Measurements from ENCODE around the gene C2CD4C. TPM values are rescaled to one million over a fixed set of nuclear protein-coding genes. Genes with fewer than 3 reads are reported as not detected.
"Not testable (repeated sequence)": the region's sequence is repeated elsewhere in the genome, so short reads cannot be mapped to it uniquely, and the experiment has no call there.

C2CD4C gene
- polyA plus RNA-seq, 1 donor from 2014 or later = 21.4 TPM

DNA sequence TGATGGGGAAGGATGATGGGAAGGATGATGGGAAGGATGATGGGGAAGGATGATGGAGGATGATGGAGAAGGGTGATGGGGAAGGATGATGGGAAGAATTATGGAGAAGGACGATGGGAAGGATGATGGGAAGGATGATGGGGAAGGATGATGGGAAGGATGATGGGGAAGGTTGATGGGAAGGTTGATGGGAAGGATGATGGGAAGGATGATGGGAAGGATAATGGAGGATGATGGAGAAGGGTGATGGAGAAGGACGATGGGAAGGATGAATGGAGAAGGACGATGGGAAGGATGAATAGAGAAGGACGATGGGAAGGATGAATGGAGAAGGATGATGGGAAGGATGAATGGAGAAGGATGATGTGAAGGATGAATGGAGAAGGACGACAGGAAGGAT, 13.5 kb downstream of the C2CD4C start:
- Histone ChIP-seq H4K20me1 (ENCODE audit: insufficient read depth) (no peaks in the 10 kb centered on the region), H3K4me3 (ENCODE audit: low read length) (no peak overlapping the region), H3K79me2 (replicated peaks; ENCODE audit: insufficient read depth, low read length) (no peaks in the 10 kb centered on the region), H3K9ac (ENCODE audit: low read length) (no peak overlapping the region), H3K27ac (ENCODE audit: low read length) (no peak overlapping the region), H3K36me3 (ENCODE audit: insufficient read depth, low read length) (no peaks in the 10 kb centered on the region), H3K27me3 (ENCODE audit: insufficient read depth, low read depth, low read length) (no peaks in the 10 kb centered on the region), H2AFZ (ENCODE audit: low read depth, low read length) (no peak overlapping the region), H3K9me2 (ENCODE audit: insufficient read depth, low read length) (no peaks in the 10 kb centered on the region), H3K4me2 (ENCODE audit: low read length) (no peak overlapping the region), H3K9me3 (ENCODE audit: low read length) (no peaks in the 10 kb centered on the region), H3F3A (ENCODE audit: insufficient read depth, low read length, poor library complexity, severe bottlenecking) (no peaks in the 10 kb centered on the region)
- TF ChIP-seq RAD21 (conservative IDR thresholded peaks at IDR 0.05) (no peak), SMC3 (conservative IDR thresholded peaks at IDR 0.05; ENCODE audit: poor library complexity) (no peak), TAF1 (IDR thresholded peaks at IDR 0.05; ENCODE audit: low read depth) (no peak), EP300 (conservative IDR thresholded peaks at IDR 0.05; ENCODE audit: poor library complexity, severe bottlenecking) (no peak), POLR2AphosphoS5 (IDR thresholded peaks at IDR 0.05) (no peak), EZH2 (IDR thresholded peaks at IDR 0.05; ENCODE audit: borderline replicate concordance, insufficient read depth, low read length, poor library complexity, severe bottlenecking) (no peak), MXI1 (conservative IDR thresholded peaks at IDR 0.05; ENCODE audit: poor library complexity, severe bottlenecking) (no peak)
- TF ChIP-seq, protein P1, sequence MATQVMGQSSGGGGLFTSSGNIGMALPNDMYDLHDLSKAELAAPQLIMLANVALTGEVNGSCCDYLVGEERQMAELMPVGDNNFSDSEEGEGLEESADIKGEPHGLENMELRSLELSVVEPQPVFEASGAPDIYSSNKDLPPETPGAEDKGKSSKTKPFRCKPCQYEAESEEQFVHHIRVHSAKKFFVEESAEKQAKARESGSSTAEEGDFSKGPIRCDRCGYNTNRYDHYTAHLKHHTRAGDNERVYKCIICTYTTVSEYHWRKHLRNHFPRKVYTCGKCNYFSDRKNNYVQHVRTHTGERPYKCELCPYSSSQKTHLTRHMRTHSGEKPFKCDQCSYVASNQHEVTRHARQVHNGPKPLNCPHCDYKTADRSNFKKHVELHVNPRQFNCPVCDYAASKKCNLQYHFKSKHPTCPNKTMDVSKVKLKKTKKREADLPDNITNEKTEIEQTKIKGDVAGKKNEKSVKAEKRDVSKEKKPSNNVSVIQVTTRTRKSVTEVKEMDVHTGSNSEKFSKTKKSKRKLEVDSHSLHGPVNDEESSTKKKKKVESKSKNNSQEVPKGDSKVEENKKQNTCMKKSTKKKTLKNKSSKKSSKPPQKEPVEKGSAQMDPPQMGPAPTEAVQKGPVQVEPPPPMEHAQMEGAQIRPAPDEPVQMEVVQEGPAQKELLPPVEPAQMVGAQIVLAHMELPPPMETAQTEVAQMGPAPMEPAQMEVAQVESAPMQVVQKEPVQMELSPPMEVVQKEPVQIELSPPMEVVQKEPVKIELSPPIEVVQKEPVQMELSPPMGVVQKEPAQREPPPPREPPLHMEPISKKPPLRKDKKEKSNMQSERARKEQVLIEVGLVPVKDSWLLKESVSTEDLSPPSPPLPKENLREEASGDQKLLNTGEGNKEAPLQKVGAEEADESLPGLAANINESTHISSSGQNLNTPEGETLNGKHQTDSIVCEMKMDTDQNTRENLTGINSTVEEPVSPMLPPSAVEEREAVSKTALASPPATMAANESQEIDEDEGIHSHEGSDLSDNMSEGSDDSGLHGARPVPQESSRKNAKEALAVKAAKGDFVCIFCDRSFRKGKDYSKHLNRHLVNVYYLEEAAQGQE (IDR thresholded peaks at IDR 0.05; ENCODE audit: borderline replicate concordance) = no peak
- TF ChIP-seq, protein P2, sequence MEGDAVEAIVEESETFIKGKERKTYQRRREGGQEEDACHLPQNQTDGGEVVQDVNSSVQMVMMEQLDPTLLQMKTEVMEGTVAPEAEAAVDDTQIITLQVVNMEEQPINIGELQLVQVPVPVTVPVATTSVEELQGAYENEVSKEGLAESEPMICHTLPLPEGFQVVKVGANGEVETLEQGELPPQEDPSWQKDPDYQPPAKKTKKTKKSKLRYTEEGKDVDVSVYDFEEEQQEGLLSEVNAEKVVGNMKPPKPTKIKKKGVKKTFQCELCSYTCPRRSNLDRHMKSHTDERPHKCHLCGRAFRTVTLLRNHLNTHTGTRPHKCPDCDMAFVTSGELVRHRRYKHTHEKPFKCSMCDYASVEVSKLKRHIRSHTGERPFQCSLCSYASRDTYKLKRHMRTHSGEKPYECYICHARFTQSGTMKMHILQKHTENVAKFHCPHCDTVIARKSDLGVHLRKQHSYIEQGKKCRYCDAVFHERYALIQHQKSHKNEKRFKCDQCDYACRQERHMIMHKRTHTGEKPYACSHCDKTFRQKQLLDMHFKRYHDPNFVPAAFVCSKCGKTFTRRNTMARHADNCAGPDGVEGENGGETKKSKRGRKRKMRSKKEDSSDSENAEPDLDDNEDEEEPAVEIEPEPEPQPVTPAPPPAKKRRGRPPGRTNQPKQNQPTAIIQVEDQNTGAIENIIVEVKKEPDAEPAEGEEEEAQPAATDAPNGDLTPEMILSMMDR (IDR thresholded peaks at IDR 0.05; ENCODE audit: poor library complexity, severe bottlenecking) = no peak

DNA sequence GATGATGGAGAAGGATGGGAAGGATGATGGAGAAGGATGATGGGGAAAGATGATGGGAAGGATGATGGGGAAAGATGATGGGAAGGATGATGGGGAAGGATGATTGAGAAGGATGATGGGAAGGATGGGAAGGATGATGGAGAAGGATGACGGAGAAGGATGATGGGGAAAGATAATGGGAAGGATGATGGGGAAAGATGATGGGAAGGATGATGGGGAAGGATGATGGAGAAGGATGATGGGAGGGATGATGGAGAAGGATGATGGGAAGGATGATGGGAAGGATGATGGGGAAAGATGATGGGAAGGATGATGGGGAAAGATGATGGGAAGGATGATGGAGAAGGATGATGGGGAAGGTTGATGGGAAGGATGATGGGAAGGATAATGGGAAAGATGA, 14.1 kb downstream of the C2CD4C start:
- not testable (repeated sequence) for H3K79me2 ChIP-seq (replicated peaks; ENCODE audit: insufficient read depth, low read length); H4K20me1 ChIP-seq (ENCODE audit: insufficient read depth); H2AFZ ChIP-seq (ENCODE audit: low read depth, low read length); H3K36me3 ChIP-seq (ENCODE audit: insufficient read depth, low read length); H3K27me3 ChIP-seq (ENCODE audit: insufficient read depth, low read depth, low read length); H3K27ac ChIP-seq (ENCODE audit: low read length); H3K9ac ChIP-seq (ENCODE audit: low read length); H3K9me2 ChIP-seq (ENCODE audit: insufficient read depth, low read length); H3K4me2 ChIP-seq (ENCODE audit: low read length); H3K9me3 ChIP-seq (ENCODE audit: low read length); H3K4me3 ChIP-seq (ENCODE audit: low read length); H3F3A ChIP-seq (ENCODE audit: insufficient read depth, low read length, poor library complexity, severe bottlenecking)

- H3K27ac ChIP-seq (ENCODE audit: low read length); H3K4me3 ChIP-seq (ENCODE audit: low read length); H4K20me1 ChIP-seq (ENCODE audit: insufficient read depth); H3K9me2 ChIP-seq (ENCODE audit: insufficient read depth, low read length); H3F3A ChIP-seq (ENCODE audit: insufficient read depth, low read length, poor library complexity, severe bottlenecking); H2AFZ ChIP-seq (ENCODE audit: low read depth, low read length); H3K36me3 ChIP-seq (ENCODE audit: insufficient read depth, low read length); H3K79me2 ChIP-seq (replicated peaks; ENCODE audit: insufficient read depth, low read length); H3K27me3 ChIP-seq (ENCODE audit: insufficient read depth, low read depth, low read length); H3K9ac ChIP-seq (ENCODE audit: low read length); H3K4me2 ChIP-seq (ENCODE audit: low read length); H3K9me3 ChIP-seq (ENCODE audit: low read length): not testable (repeated sequence)
Observed at GRCh38 chr19:393560-393959, 15.4 kb downstream of the C2CD4C start.

Data from neural cell (in vitro differentiated cells).